NK-92 (cell line): ENCODE measurements around the gene HSPA9.

Experiments used
- DNase-seq: peaks from one replicate; lab custom pipeline; 2025; ENCODE audit not compliant: unreplicated experiment; lab: John Stamatoyannopoulos, UW

HSPA9 gene

GRCh38 chr5:138564242-138564641 is 11.0 kb downstream of the HSPA9 start:
- DNase-seq: no peak

GRCh38 chr5:138563340-138564118 is 11.7 kb downstream of the HSPA9 start:
- no peak for DNase-seq

- no peak for DNase-seq
These were observed 14.2 kb downstream of the HSPA9 start for GRCh38 chr5:138560971-138561370.

GRCh38 chr5:138559937-138560336 is 15.3 kb downstream of the HSPA9 start:
- no peak for DNase-seq

- no peak for DNase-seq
These were observed 17.5 kb downstream of the HSPA9 start for GRCh38 chr5:138557677-138558076.

- DNase-seq: no peak
These were observed 21.1 kb downstream of the HSPA9 start for GRCh38 chr5:138554143-138554542.

GRCh38 chr5:138553437-138554095 is 21.6 kb downstream of the HSPA9 start:
- no peak for DNase-seq

GRCh38 chr5:138552657-138553056 is 22.5 kb downstream of the HSPA9 start:
- no peak for DNase-seq

GRCh38 chr5:138549414-138549813 is 25.8 kb downstream of the HSPA9 start:
- no peak for DNase-seq

- no peak for DNase-seq
These were observed 29.2 kb downstream of the HSPA9 start for GRCh38 chr5:138545919-138546562.

GRCh38 chr5:138544181-138545134 is 30.7 kb downstream of the HSPA9 start:
- DNase-seq: no peak

- DNase-seq: no peak
These were observed 31.5 kb downstream of the HSPA9 start for GRCh38 chr5:138543730-138544104.

- DNase-seq: peak; percentile 96
These were observed 32.1 kb downstream of the HSPA9 start, which contains the start of gene ETF1 for GRCh38 chr5:138542956-138543729. Gene ETF1 (minus strand): TSS chr5:138543236. CDS start chr5:138542918, 318 bp downstream.

GRCh38 chr5:138542180-138542955 is 32.8 kb downstream of the HSPA9 start:
- DNase-seq: no peak

GRCh38 chr5:138541511-138542179 is 33.6 kb downstream of the HSPA9 start:
- DNase-seq: no peak

- DNase-seq: no peak
These were observed 35.4 kb downstream of the HSPA9 start for GRCh38 chr5:138539791-138540190.

GRCh38 chr5:138538943-138539627 is 36.1 kb downstream of the HSPA9 start:
- DNase-seq: no peak

GRCh38 chr5:138536665-138537315 is 38.4 kb downstream of the HSPA9 start:
- DNase-seq: no peak
